Lower lobe of right lung (tissue), 2 donors: ENCODE measurements around the gene HRH4. TPM values are rescaled to one million over a fixed set of nuclear protein-coding genes. Genes with fewer than 3 reads are reported as not detected.

Experiments used
- ATAC-seq, 2 donors: fragments of 200-7000 bp; cut with Tn5 transposase; one replicate each; pipeline ENCODE4 v1.9.1; 2020 to 2022; ENCODE audit warnings: mild to moderate bottlenecking in 2 of 2, moderate library complexity in 2 of 2
- DNase-seq: peaks from one replicate; pipeline ENCODE4 v3.0.0-alpha.2; 2020
- H3K27ac ChIP-seq: fragments of 200-600 bp; one replicate; pipeline ENCODE4 v1.8.0; 2022
- H3K27me3 ChIP-seq: fragments of 200-600 bp; one replicate; pipeline ENCODE4 v1.8.0; 2022; ENCODE audit warnings: low read depth
- H3K36me3 ChIP-seq: fragments of 200-600 bp; one replicate; pipeline ENCODE4 v1.8.0; 2022; ENCODE audit warnings: mild to moderate bottlenecking
- H3K4me1 ChIP-seq: fragments of 200-600 bp; one replicate; pipeline ENCODE4 v1.8.0; 2022
- H3K4me3 ChIP-seq: fragments of 200-600 bp; one replicate; pipeline ENCODE4 v1.8.0; 2022; ENCODE audit warnings: mild to moderate bottlenecking
- H3K9me3 ChIP-seq: fragments of 200-600 bp; one replicate; pipeline ENCODE4 v1.8.0; 2022
- intact Hi-C: fragments of 100-400 bp; cut with DNase I; formaldehyde crosslinking; loops from one replicate; pipeline ENCODE4 v1.11.0; 2022
- long read RNA-seq: library from polyadenylated mRNA; unstranded; transcript quantifications from one replicate; pipeline ENCODE4 v2.0.0, GENCODE V29; 2021
- total RNA-seq: library from RNA; stranded (reverse); fragmentation: NEBNext Ultra II Directional; extraction: Animal tissue kit (Norgen Biotek cat#: 25700); gene quantifications from one replicate; pipeline ENCODE4 v1.2.1, GENCODE V29; 2021
- TF ChIP-seq, protein P1 (sequence below): fragments of 200-600 bp; IDR thresholded peaks from one replicate; pipeline ENCODE4 v1.8.0; 2022; ENCODE audit warnings: antibody characterized with exemption, mild to moderate bottlenecking
- donor health status: DM: no; HTN: yes; CAD: no; lungs with severe emphysema.

HRH4 gene, protein sequence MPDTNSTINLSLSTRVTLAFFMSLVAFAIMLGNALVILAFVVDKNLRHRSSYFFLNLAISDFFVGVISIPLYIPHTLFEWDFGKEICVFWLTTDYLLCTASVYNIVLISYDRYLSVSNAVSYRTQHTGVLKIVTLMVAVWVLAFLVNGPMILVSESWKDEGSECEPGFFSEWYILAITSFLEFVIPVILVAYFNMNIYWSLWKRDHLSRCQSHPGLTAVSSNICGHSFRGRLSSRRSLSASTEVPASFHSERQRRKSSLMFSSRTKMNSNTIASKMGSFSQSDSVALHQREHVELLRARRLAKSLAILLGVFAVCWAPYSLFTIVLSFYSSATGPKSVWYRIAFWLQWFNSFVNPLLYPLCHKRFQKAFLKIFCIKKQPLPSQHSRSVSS
- 2.0 TPM for total RNA-seq
- long read RNA-seq, partial matches to known transcripts: 0 of 1 reads
- long read RNA-seq, other reads (novel, unspliced or antisense): 0 of 1 reads

DNA sequence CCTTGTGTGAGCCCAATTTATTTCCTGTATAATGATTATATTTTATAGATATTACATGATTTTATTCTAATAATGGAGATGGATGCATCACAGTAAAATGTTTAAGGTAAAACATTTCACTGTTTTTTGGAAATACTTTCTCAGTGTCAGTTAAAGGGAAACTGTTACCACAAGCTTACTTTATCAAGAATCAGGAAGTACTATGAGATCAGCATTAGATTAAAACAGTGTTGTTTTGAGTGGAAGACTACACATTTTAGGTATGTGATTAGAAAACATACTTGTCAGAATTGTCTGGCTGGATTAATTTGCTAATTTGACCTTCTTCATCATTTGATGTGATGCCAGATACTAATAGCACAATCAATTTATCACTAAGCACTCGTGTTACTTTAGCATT is at the start of gene HRH4:
Gene HRH4, plus strand, starts transcription at position 250 of the 400 bp plus-strand sequence. Its CDS starts 92 bp downstream, at position 342.
- no peak within 1 kb of the TSS for H3K27ac ChIP-seq
- H3K4me1 ChIP-seq: no peaks in the 10 kb centered on the region
- TF ChIP-seq, protein P1, sequence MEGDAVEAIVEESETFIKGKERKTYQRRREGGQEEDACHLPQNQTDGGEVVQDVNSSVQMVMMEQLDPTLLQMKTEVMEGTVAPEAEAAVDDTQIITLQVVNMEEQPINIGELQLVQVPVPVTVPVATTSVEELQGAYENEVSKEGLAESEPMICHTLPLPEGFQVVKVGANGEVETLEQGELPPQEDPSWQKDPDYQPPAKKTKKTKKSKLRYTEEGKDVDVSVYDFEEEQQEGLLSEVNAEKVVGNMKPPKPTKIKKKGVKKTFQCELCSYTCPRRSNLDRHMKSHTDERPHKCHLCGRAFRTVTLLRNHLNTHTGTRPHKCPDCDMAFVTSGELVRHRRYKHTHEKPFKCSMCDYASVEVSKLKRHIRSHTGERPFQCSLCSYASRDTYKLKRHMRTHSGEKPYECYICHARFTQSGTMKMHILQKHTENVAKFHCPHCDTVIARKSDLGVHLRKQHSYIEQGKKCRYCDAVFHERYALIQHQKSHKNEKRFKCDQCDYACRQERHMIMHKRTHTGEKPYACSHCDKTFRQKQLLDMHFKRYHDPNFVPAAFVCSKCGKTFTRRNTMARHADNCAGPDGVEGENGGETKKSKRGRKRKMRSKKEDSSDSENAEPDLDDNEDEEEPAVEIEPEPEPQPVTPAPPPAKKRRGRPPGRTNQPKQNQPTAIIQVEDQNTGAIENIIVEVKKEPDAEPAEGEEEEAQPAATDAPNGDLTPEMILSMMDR: no peak
- intact Hi-C loops: no loop called here
- no peaks in the 10 kb centered on the region for H3K27me3 ChIP-seq
- no peaks in the 10 kb centered on the region for H3K9me3 ChIP-seq
- H3K36me3 ChIP-seq: no peaks in the 10 kb centered on the region
- H3K4me3 ChIP-seq: no peak within 1 kb of the TSS
- no peak for DNase-seq
- no peak for ATAC-seq

DNA sequence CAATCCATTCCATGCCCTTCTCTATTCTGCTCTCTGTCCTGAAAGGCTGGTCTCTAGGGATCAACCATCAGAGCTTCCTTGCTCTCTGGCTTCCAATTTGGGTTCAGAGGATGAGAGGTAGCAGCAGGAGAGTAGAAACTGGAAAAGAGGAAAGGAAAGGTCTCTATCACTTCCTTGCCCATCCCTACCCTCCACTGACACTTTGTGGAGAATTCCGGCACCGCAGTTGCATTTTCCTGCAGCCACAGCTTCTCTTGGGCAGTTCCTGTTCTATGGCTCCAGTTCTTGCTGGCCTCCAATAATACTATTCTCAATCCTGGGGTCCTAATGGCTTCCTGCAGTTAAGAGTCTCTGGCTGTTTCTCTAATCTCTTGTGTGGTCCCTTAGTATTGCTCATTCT is 47.3 kb upstream of the HRH4 start:
- DNase-seq (no peak), ATAC-seq (no peak)
- TF ChIP-seq, protein P1: peak; percentile 11
- Histone ChIP-seq H3K4me3 (no peak overlapping the region), H3K4me1 (no peaks in the 10 kb centered on the region), H3K9me3 (no peaks in the 10 kb centered on the region), H3K36me3 (no peaks in the 10 kb centered on the region), H3K27me3 (peaks cover 6% of the 10 kb centered on the region), H3K27ac (no peak overlapping the region)
- intact Hi-C loops: no loop called here

DNA sequence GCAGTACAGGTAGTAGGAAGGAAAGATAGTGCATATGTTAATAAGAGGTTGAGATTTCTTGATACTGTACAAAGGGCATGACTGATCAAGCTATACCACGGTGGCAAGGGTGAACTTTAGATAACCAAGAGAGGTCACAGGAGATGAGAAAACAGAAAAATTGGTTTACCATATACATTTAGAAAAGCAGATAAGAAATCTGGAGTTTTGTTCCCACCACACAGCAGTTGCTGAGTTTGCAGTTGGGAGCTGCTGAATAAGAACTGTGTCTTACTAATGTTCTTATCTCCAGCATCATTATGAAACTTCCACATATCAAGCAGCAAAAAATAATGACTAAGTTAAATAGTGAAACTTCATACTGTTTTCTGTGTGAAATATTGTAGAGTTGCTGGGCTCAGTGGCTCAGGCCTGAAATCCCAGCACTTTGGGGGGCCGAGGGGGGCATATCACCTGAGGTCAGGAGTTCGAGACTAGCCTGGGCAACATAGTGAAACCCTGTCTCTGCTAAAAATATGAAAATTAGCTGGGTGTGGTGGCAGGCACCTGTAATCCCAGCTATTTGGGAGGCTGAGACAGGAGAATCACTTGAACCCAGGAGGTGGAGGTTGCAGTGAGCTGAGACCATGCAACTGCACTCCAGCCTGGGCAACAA is 46.0 kb upstream of the HRH4 start:
- intact Hi-C loops: no loop called here
- ATAC-seq: no peak

DNA sequence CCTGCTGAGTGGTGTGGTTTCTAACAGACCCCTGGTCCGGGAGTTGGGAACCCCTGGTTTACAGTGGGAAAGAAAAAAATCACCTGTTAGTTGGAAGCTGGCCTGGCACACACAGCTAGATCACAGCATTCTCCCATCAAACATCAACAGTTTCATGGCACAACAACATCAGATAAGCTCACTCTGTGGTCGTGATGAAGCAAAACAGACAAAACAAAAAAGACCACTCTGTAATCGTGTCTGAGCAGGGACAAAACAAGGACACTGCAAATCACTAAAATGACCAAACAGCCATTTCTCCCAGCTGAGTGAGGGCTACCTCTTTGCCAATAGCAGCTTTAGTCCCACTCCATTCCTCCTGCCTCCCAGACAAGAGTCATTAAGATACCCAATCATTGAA is 43.0 kb upstream of the HRH4 start:
- no peak for ATAC-seq
- no peak overlapping the region for H3K27ac ChIP-seq
- TF ChIP-seq, protein P1: no peak

More for the DNA sequence above, 46.0 kb upstream of the HRH4 start:
- no peak for DNase-seq
- no peaks in the 10 kb centered on the region for H3K9me3 ChIP-seq
- TF ChIP-seq, protein P1: no peak
- H3K27me3 ChIP-seq: peaks cover 7% of the 10 kb centered on the region
- H3K27ac ChIP-seq: no peak overlapping the region
- no peaks in the 10 kb centered on the region for H3K36me3 ChIP-seq
- no peak overlapping the region for H3K4me3 ChIP-seq
- no peaks in the 10 kb centered on the region for H3K4me1 ChIP-seq

DNA sequence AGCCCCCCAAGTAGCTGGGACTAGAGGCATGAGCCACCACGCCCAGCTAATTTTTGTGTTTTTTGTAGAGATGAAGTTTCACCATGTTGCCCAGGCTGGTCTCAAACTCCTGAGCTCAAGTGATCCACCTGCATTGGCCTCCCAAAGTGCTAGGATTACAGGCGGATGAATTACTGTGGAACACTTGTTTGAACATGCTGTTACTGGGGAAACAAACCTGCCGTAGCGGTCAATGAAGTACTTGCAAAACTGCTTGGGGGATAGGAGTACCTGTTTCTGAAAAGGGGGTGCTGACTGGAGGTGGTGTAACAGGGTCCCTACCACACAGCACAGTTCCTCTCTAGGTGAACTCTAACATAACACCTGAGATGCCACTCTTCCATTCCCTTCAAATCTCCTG is 39.9 kb upstream of the HRH4 start:
- Histone ChIP-seq H3K4me3 (no peak overlapping the region), H3K27me3 (peaks cover 18% of the 10 kb centered on the region), H3K36me3 (no peaks in the 10 kb centered on the region), H3K9me3 (no peaks in the 10 kb centered on the region), H3K4me1 (no peaks in the 10 kb centered on the region), H3K27ac (no peak overlapping the region)
- DNase-seq: no peak
- intact Hi-C loops: no loop called here
- ATAC-seq: no peak
- TF ChIP-seq, protein P1: no peak

More for the DNA sequence above, 43.0 kb upstream of the HRH4 start:
- H3K4me3 ChIP-seq: no peak overlapping the region
- H3K9me3 ChIP-seq: no peaks in the 10 kb centered on the region
- intact Hi-C loops: no loop called here
- H3K27me3 ChIP-seq: peaks cover 13% of the 10 kb centered on the region
- DNase-seq: no peak
- no peaks in the 10 kb centered on the region for H3K36me3 ChIP-seq
- H3K4me1 ChIP-seq: no peaks in the 10 kb centered on the region
